ENCODE measurements around the gene TMEM250. TPM values are rescaled to one million over a fixed set of nuclear protein-coding genes. Genes with fewer than 3 reads are reported as not detected.

TMEM250 gene
- total RNA-seq, 1 experiment from 2014 or later, result 48.4 TPM

DNA sequence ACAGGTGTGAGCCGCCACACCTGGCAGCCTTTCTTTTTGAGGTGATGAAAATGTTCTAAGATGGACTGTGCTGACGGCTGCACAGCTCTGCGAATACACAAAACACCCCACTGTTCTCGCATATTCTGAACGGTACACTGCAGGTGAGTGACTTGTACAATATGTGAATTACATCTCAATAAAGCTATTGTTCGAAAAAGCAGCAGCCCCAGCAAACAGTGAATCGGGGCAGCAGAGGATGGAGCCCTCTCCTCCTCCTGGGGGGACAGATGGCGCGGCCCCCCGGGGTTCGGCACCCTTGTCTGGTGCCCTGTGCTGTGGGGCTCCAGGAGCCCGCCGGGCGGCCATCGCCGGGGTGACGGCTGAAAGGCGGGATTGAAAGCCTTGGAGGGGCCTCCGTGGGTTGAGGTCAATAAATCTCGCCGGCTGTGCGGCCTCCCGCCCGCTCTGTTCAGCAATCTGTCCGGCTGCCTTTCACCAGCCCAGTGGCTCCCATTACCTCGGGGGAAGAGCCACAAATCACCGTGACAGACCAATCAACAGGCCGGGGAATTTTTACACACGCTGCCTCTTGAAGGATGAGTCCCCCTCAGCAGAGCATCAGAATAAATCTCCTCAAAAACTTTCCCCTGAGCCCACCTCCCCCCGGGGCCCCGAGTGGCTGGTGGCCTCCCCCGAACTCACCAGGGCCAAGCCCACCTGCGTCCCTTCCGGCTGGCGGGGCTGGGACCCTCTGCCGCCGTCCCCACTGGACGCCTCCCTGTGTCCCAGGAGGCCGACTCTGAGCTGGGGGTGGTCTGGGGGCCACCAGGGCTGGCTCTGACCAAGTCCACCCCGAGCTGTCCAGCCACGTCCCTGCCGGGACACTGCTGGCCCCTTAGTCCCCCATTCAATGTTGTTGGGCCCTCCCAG is 37.8 kb upstream of the TMEM250 start:
- Histone ChIP-seq H3K27me3 (replicated peaks; ENCODE audit: insufficient read depth, low read depth, low read length, poor library complexity) (no peaks in the 10 kb centered on the region), H3K27ac (ENCODE audit: low read depth, low read length, poor library complexity, severe bottlenecking) (no peak overlapping the region), H3K36me3 (ENCODE audit: insufficient read depth, low read length, poor library complexity, severe bottlenecking) (no peaks in the 10 kb centered on the region), H3K4me3 (ENCODE audit: low read depth, low read length, poor library complexity, severe bottlenecking) (no peak overlapping the region), H3K9me3 (ENCODE audit: low read depth, low read length, poor library complexity, severe bottlenecking) (no peaks in the 10 kb centered on the region), H3K4me1 (ENCODE audit: insufficient read depth, low read length, poor library complexity, severe bottlenecking) (no peaks in the 10 kb centered on the region)
- CTCF ChIA-PET, result no interaction called here
- no peak for DNase-seq (ENCODE audit: low spot score)
- intact Hi-C loops (cut with micrococcal nuclease; ENCODE audit: unreplicated experiment), result no loop called here
- TF ChIP-seq, protein P1, sequence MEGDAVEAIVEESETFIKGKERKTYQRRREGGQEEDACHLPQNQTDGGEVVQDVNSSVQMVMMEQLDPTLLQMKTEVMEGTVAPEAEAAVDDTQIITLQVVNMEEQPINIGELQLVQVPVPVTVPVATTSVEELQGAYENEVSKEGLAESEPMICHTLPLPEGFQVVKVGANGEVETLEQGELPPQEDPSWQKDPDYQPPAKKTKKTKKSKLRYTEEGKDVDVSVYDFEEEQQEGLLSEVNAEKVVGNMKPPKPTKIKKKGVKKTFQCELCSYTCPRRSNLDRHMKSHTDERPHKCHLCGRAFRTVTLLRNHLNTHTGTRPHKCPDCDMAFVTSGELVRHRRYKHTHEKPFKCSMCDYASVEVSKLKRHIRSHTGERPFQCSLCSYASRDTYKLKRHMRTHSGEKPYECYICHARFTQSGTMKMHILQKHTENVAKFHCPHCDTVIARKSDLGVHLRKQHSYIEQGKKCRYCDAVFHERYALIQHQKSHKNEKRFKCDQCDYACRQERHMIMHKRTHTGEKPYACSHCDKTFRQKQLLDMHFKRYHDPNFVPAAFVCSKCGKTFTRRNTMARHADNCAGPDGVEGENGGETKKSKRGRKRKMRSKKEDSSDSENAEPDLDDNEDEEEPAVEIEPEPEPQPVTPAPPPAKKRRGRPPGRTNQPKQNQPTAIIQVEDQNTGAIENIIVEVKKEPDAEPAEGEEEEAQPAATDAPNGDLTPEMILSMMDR (conservative IDR thresholded peaks at IDR 0.05; ENCODE audit: low read depth, low read length), result no peak
- TF ChIP-seq EZH2 (IDR thresholded peaks at IDR 0.05; ENCODE audit: borderline replicate concordance, low read depth, low read length, poor library complexity, severe bottlenecking), result no peak
- no TSS peak for BruUV-seq (replicated peaks)
- POLR2A ChIA-PET (ENCODE audit: low non-redundant PET), result no interaction called here

DNA sequence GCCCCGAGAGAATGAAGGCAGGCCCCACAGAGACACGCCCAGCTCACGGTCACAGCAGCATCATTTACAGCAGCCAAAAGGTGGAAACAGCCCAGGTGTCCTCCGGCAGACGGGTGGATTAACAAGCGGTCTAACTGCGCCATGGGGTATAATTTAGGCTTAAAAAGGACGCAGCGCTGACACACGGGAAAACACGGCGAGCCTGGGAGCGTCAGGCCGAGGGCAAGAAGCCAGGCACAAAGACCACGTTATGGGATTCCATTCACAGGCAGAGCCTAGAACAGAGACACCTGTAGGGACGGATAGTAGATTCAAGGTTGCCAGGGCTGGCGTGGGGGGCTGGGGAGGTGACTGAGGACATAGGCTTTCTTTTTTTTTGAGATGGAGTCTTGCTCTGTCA is 36.9 kb upstream of the TMEM250 start:
- BruUV-seq (replicated peaks), result no TSS peak
- intact Hi-C loops (cut with micrococcal nuclease; ENCODE audit: unreplicated experiment), result no loop called here
- ChIA-PET POLR2A (ENCODE audit: low non-redundant PET) (no interaction called here), CTCF (no interaction called here)
- Histone ChIP-seq H3K27ac (ENCODE audit: low read depth, low read length, poor library complexity, severe bottlenecking) (no peak overlapping the region), H3K36me3 (ENCODE audit: insufficient read depth, low read length, poor library complexity, severe bottlenecking) (no peaks in the 10 kb centered on the region), H3K9me3 (ENCODE audit: low read depth, low read length, poor library complexity, severe bottlenecking) (no peaks in the 10 kb centered on the region), H3K4me3 (ENCODE audit: low read depth, low read length, poor library complexity, severe bottlenecking) (no peak overlapping the region), H3K4me1 (ENCODE audit: insufficient read depth, low read length, poor library complexity, severe bottlenecking) (no peaks in the 10 kb centered on the region), H3K27me3 (replicated peaks; ENCODE audit: insufficient read depth, low read depth, low read length, poor library complexity) (no peaks in the 10 kb centered on the region)
- no peak for DNase-seq (ENCODE audit: low spot score)
- TF ChIP-seq, protein P1 (conservative IDR thresholded peaks at IDR 0.05; ENCODE audit: low read depth, low read length), result no peak
- no peak for TF ChIP-seq EZH2 (IDR thresholded peaks at IDR 0.05; ENCODE audit: borderline replicate concordance, low read depth, low read length, poor library complexity, severe bottlenecking)

DNA sequence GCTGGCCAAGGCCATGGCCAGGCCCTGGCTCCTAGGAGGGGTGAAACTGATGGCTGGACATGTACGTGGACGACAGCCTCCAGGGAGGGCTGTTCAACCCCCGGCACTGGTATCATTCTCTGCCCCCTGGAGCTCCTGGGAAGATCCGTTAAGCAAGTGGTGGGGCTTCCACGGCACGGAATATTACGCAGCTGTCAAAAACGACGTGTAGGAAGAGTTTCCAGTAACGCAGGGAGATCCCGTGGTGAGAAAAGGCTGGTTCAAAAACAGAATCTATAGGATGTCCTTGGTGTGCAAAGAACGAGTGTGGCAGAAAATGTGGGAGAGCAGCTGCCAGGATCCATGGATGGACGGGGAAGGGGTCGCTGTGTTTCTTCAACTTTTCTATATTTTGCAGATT is 36.3 kb upstream of the TMEM250 start:
- no peak for TF ChIP-seq EZH2 (IDR thresholded peaks at IDR 0.05; ENCODE audit: borderline replicate concordance, low read depth, low read length, poor library complexity, severe bottlenecking)
- TF ChIP-seq, protein P1 (conservative IDR thresholded peaks at IDR 0.05; ENCODE audit: low read depth, low read length), result no peak
- no TSS peak for BruUV-seq (replicated peaks)
- Histone ChIP-seq H3K27me3 (replicated peaks; ENCODE audit: insufficient read depth, low read depth, low read length, poor library complexity) (no peaks in the 10 kb centered on the region), H3K36me3 (ENCODE audit: insufficient read depth, low read length, poor library complexity, severe bottlenecking) (no peaks in the 10 kb centered on the region), H3K4me1 (ENCODE audit: insufficient read depth, low read length, poor library complexity, severe bottlenecking) (no peaks in the 10 kb centered on the region), H3K9me3 (ENCODE audit: low read depth, low read length, poor library complexity, severe bottlenecking) (no peaks in the 10 kb centered on the region), H3K27ac (ENCODE audit: low read depth, low read length, poor library complexity, severe bottlenecking) (no peak overlapping the region), H3K4me3 (ENCODE audit: low read depth, low read length, poor library complexity, severe bottlenecking) (no peak overlapping the region)
- DNase-seq (ENCODE audit: low spot score), result no peak
- intact Hi-C loops (cut with micrococcal nuclease; ENCODE audit: unreplicated experiment), result no loop called here
- CTCF ChIA-PET, result no interaction called here
- POLR2A ChIA-PET (ENCODE audit: low non-redundant PET), result no interaction called here
